HepG2 (cell line): ENCODE data around the gene PCSK6. TPM values are rescaled to one million over a fixed set of nuclear protein-coding genes. Genes with fewer than 3 reads are reported as not detected.

Source experiments
- BRD4 ChIP-seq: sonication (generic); formaldehyde crosslinking; IDR thresholded peaks from 2 replicates; pipeline ENCODE4 v1.4.0; 2020; ENCODE audit warnings: missing genetic modification reagents
- HDAC1 ChIP-seq: sonication (generic); formaldehyde crosslinking; IDR thresholded peaks from 2 replicates; pipeline ENCODE4 v1.5.1; 2020; ENCODE audit warnings: mild to moderate bottlenecking, missing genetic modification reagents
- HMG20A ChIP-seq: IDR thresholded peaks from 2 replicates; pipeline ENCODE4 v1.6.1; 2016; ENCODE audit warnings: borderline replicate concordance
- HOXA5 ChIP-seq: sonication (generic); formaldehyde crosslinking; IDR thresholded peaks from 2 replicates; pipeline ENCODE4 v1.4.0; 2020; ENCODE audit warnings: missing genetic modification reagents
- MEIS2 ChIP-seq: sonication (generic); formaldehyde crosslinking; IDR thresholded peaks from 2 replicates; pipeline ENCODE4 v1.9.0; 2021; ENCODE audit warnings: mild to moderate bottlenecking, missing genetic modification reagents
- MLLT10 ChIP-seq: sonication (generic); formaldehyde crosslinking; IDR thresholded peaks from 2 replicates; pipeline ENCODE4 v1.4.0; 2020; ENCODE audit warnings: missing genetic modification reagents
- NR2F6 ChIP-seq, 2 experiments: IDR thresholded peaks; 2 replicates each; pipeline ENCODE4 v1.6.1; 2016; ENCODE audit warnings: antibody characterized with exemption in 1 of 2, mild to moderate bottlenecking in 1 of 2
- PPARG ChIP-seq: conservative IDR thresholded peaks from 2 replicates; pipeline ENCODE4 v1.6.1; 2016; ENCODE audit warnings: missing biosample characterization, missing genetic modification reagents
- SMAD3 ChIP-seq: sonication (generic); formaldehyde crosslinking; IDR thresholded peaks from 2 replicates; pipeline ENCODE4 v1.4.0; 2020; ENCODE audit warnings: missing genetic modification reagents
- SMARCE1 ChIP-seq: fragments of 450-650 bp; IDR thresholded peaks from 2 replicates; pipeline ENCODE4 v1.6.1; 2017; ENCODE audit warnings: borderline replicate concordance
- YEATS4 ChIP-seq: sonication (generic); formaldehyde crosslinking; IDR thresholded peaks from 2 replicates; pipeline ENCODE4 v1.4.0; 2020; ENCODE audit warnings: missing genetic modification reagents, borderline replicate concordance
- ZHX2 ChIP-seq, 2 experiments: sonication (generic) in 1 of 2; formaldehyde crosslinking in 1 of 2; IDR thresholded peaks; 2 replicates each; pipeline versions ENCODE4 v1.6.1 to v1.9.0; 2014 to 2022; ENCODE audit warnings: antibody characterized with exemption in 1 of 2, borderline replicate concordance in 1 of 2, inconsistent platforms in 1 of 2, low read depth in 1 of 2, missing genetic modification reagents in 1 of 2
- ZNF12 ChIP-seq: sonication (generic); formaldehyde crosslinking; IDR thresholded peaks from 2 replicates; pipeline ENCODE4 v1.5.0; 2020; ENCODE audit warnings: missing genetic modification reagents
- ZNF460 ChIP-seq: sonication (generic); formaldehyde crosslinking; IDR thresholded peaks from 2 replicates; pipeline ENCODE4 v1.5.1; 2020; ENCODE audit warnings: missing genetic modification reagents, mild to moderate bottlenecking, borderline replicate concordance
- ZNF552 ChIP-seq: sonication (generic); formaldehyde crosslinking; IDR thresholded peaks from 2 replicates; pipeline ENCODE4 v1.9.0; 2022; ENCODE audit warnings: missing genetic modification reagents, mild to moderate bottlenecking, borderline replicate concordance
- ZNF616 ChIP-seq: sonication (generic); formaldehyde crosslinking; IDR thresholded peaks from 2 replicates; pipeline ENCODE4 v1.5.0; 2020; ENCODE audit warnings: low read depth, mild to moderate bottlenecking, missing genetic modification reagents
- polyA plus RNA-seq, 8 experiments: library from polyadenylated mRNA; depleted of rRNA in 3 of 8; stranded (reverse) in 7 of 8; unstranded in 1 of 8; fragments of >200 nt; fragmentation: Illumina TruSeq in 4 of 8; extraction: Trizol in 4 of 8; gene quantifications; 2 replicates each; pipeline versions ENCODE4 v1.2.1 to v1.2.3, GENCODE V29; 2011 to 2016; ENCODE audit warnings: low read depth in 4 of 8, missing spikeins in 1 of 8, mixed read lengths in 1 of 8; ENCODE audit not compliant: insufficient read depth in 1 of 8
- total RNA-seq, 5 experiments: library from RNA; depleted of rRNA; stranded (reverse); fragments of >200 nt; fragmentation: Illumina TruSeq; extraction: Trizol; gene quantifications; 2 replicates each; pipeline ENCODE4 v1.2.3, GENCODE V29; 2016; ENCODE audit warnings: low read depth in 1 of 5
- TF ChIP-seq, protein P1 (sequence below): sonication (generic); formaldehyde crosslinking; IDR thresholded peaks from 2 replicates; pipeline ENCODE4 v1.4.0; 2020; ENCODE audit warnings: mild to moderate bottlenecking, missing genetic modification reagents

PCSK6 gene
- total and polyA plus RNA-seq, 2 of the 13 experiments (the other 11 are each of a cell fraction or from before 2014, with no cell fraction given): 56.5 to 155 TPM

DNA sequence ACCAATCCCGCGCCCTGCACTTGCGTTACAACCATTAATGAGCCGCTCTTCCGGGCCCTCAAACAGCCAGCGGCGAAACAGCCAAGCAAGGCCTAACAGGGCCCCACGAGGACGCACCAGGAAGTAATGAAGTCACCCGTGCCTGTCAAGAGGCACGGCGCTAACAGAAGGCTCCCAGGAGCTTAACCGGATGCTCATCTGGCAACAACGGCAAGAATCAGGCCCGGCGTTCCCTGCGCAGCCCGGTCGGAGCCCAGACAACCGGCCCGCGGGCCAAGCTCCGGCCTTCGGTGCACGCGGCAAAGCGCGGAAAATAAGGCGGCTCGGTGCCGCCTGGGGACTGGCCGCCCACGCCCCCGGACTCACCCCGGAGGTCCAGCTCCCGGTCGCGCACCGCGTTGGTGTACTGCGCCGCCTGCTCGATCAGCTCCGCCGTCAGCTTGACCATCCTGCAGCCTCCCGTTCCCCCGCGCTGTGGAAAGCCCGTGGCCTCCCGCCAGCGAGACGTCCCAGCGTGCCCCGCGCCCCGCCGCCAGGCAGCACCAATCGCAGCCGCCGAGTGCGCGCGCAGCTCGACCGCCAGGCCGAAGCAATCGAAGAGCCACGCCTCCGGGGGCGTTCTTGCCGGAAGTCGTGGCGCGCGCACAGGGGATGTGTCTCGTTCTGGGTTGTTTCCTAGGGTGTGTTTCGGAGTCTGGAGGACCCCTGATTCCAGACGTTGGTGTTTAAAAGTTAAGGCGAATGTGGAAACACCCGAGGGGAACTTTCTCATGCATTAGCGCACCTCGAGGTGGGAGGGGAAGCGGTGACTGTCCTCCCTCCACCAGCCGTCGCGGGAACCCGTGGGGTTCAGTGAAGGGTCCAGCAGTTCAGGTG is 194.5 kb downstream of the PCSK6 start, which contains the start of gene SNRPA1 (continued):
- TF ChIP-seq HOXA5: peak; percentile 52; the same call in 1 of the 2 replicates
- TF ChIP-seq ZNF460 (CRISPR knock-in tag): no peak; the same call in 1 of the 2 replicates
- TF ChIP-seq PPARG: no peak; the same call in 1 of the 2 replicates
- no peak for TF ChIP-seq SMARCE1
- TF ChIP-seq BRD4 (CRISPR knock-in tag): peak; percentile 71
- peak; percentile 97 for TF ChIP-seq YEATS4 (CRISPR knock-in tag)
- peak; percentile 18; the same call in 1 of the 2 replicates for TF ChIP-seq MEIS2 (CRISPR knock-in tag)
- TF ChIP-seq NR2F6 (IDR thresholded peaks at IDR 0.05): no peak
- 0 out of 2 replicates have a peak, but pooled peaks have one; percentile 29 for TF ChIP-seq NR2F6 (CRISPR knock-in tag; IDR thresholded peaks at IDR 0.05)
- peak; percentile 79; the same call in 1 of the 2 replicates for TF ChIP-seq SMAD3 (CRISPR knock-in tag)
- TF ChIP-seq, protein P1, sequence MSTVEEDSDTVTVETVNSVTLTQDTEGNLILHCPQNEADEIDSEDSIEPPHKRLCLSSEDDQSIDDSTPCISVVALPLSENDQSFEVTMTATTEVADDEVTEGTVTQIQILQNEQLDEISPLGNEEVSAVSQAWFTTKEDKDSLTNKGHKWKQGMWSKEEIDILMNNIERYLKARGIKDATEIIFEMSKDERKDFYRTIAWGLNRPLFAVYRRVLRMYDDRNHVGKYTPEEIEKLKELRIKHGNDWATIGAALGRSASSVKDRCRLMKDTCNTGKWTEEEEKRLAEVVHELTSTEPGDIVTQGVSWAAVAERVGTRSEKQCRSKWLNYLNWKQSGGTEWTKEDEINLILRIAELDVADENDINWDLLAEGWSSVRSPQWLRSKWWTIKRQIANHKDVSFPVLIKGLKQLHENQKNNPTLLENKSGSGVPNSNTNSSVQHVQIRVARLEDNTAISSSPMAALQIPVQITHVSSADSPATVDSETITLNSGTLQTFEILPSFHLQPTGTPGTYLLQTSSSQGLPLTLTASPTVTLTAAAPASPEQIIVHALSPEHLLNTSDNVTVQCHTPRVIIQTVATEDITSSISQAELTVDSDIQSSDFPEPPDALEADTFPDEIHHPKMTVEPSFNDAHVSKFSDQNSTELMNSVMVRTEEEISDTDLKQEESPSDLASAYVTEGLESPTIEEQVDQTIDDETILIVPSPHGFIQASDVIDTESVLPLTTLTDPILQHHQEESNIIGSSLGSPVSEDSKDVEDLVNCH (CRISPR knock-in tag): no peak
- TF ChIP-seq ZNF552 (CRISPR knock-in tag): peak; percentile 68; the same call in 1 of the 2 replicates
- TF ChIP-seq MLLT10 (CRISPR knock-in tag): no peak
- TF ChIP-seq ZNF12: peak; percentile 59
- peak; percentile 98 for TF ChIP-seq HDAC1 (CRISPR knock-in tag)
- TF ChIP-seq ZNF616 (CRISPR knock-in tag): peak; percentile 16; the same call in 1 of the 2 replicates
- TF ChIP-seq ZHX2 (IDR thresholded peaks at IDR 0.05; ENCODE audit: low read depth): peak; percentile 66; the same call in 1 of the 2 replicates
- TF ChIP-seq ZHX2 (CRISPR knock-in tag; IDR thresholded peaks at IDR 0.05; ENCODE audit: borderline replicate concordance): 0 out of 2 replicates have a peak, but pooled peaks have one; percentile 50
- no peak for TF ChIP-seq HMG20A
